DOHH2 (cell line): ENCODE measurements around the gene ATP2A2.

Experiments
- H3F3A ChIP-seq: fragments of 200-600 bp; sonication (generic), shearing (Covaris generic); 2 replicates; pipeline ENCODE4 v1.6.0; 2016; ENCODE audit warnings: antibody characterized with exemption, mild to moderate bottlenecking; ENCODE audit not compliant: control insufficient read depth, insufficient read depth
- H3K27ac ChIP-seq: fragments of 200-600 bp; sonication (generic); 2 replicates; pipeline ENCODE4 v1.5.1; 2014; ENCODE audit warnings: low read depth, mild to moderate bottlenecking, low read length, moderate library complexity
- H3K27me3 ChIP-seq: fragments of 200-600 bp; sonication (generic); 2 replicates; pipeline ENCODE4 v1.6.1; 2014; ENCODE audit warnings: mild to moderate bottlenecking, low read length, mixed read lengths; ENCODE audit not compliant: control insufficient read depth
- H3K36me3 ChIP-seq: fragments of 200-600 bp; sonication (generic); 2 replicates; pipeline ENCODE4 v1.6.1; 2014; ENCODE audit warnings: mild to moderate bottlenecking, low read length, moderate library complexity, mixed read lengths; ENCODE audit not compliant: control insufficient read depth
- H3K4me1 ChIP-seq: fragments of 200-600 bp; sonication (generic); 2 replicates; pipeline ENCODE4 v1.6.1; 2014; ENCODE audit warnings: mild to moderate bottlenecking, low read length, mixed read lengths; ENCODE audit not compliant: control insufficient read depth
- H3K4me2 ChIP-seq: fragments of 200-600 bp; sonication (generic); 2 replicates; pipeline ENCODE4 v1.6.0; 2014; ENCODE audit warnings: mild to moderate bottlenecking, low read length, moderate library complexity
- H3K4me3 ChIP-seq: fragments of 200-600 bp; sonication (generic); 2 replicates; pipeline ENCODE4 v1.5.1; 2014; ENCODE audit warnings: mild to moderate bottlenecking, low read length, mixed read lengths
- H3K79me2 ChIP-seq: fragments of 200-600 bp; sonication (generic); 2 replicates; pipeline ENCODE4 v1.6.1; 2014; ENCODE audit warnings: mild to moderate bottlenecking, low read length, mixed read lengths; ENCODE audit not compliant: control insufficient read depth
- H3K9me2 ChIP-seq: fragments of 200-600 bp; sonication (generic); replicated peaks from 2 replicates; pipeline ENCODE4 v1.6.1; 2014; ENCODE audit warnings: mild to moderate bottlenecking, low read length, mixed read lengths; ENCODE audit not compliant: control insufficient read depth
- H3K9me3 ChIP-seq: fragments of 200-600 bp; sonication (generic); 2 replicates; pipeline ENCODE4 v1.6.1; 2014; ENCODE audit warnings: antibody characterized with exemption, low read length, mixed read lengths; ENCODE audit not compliant: control insufficient read depth, insufficient read depth
- H4K20me1 ChIP-seq: fragments of 200-600 bp; sonication (generic); 2 replicates; pipeline ENCODE4 v1.6.0; 2014; ENCODE audit warnings: low read depth, mild to moderate bottlenecking, antibody characterized with exemption, low read length, moderate library complexity; ENCODE audit not compliant: control insufficient read depth, insufficient read depth
- CTCF ChIP-seq: fragments of 200-600 bp; sonication (generic); IDR thresholded peaks from one replicate; pipeline ENCODE4 v1.5.1; 2014; ENCODE audit warnings: antibody characterized with exemption, mild to moderate bottlenecking, low read depth, low read length; ENCODE audit not compliant: poor library complexity, severe bottlenecking
- EZH2phosphoT487 ChIP-seq: fragments of 200-600 bp; sonication (generic); IDR thresholded peaks from 2 replicates; pipeline ENCODE4 v1.6.1; 2017; ENCODE audit warnings: borderline replicate concordance, mild to moderate bottlenecking, antibody characterized with exemption, low read length, moderate library complexity, mixed read lengths

ATP2A2 gene

GRCh38 chr12:110349096-110349495, 68.0 kb downstream of the ATP2A2 start:
- Histone ChIP-seq H3K36me3 (peaks cover 63% of the 10 kb centered on the region), H3F3A (peaks cover 41% of the 10 kb centered on the region), H3K4me2 (no peak overlapping the region), H3K9me2 (no peaks in the 10 kb centered on the region), H3K4me1 (peaks cover 5% of the 10 kb centered on the region; the same call in 1 of the 2 replicates), H3K4me3 (no peak overlapping the region), H3K27ac (no peak overlapping the region), H3K79me2 (no peaks in the 10 kb centered on the region), H4K20me1 (peaks cover 13% of the 10 kb centered on the region; the same call in 1 of the 2 replicates), H3K9me3 (no peaks in the 10 kb centered on the region), H3K27me3 (no peaks in the 10 kb centered on the region)
- TF ChIP-seq EZH2phosphoT487 (no peak), CTCF (no peak)

GRCh38 chr12:110349514-110350151, 68.6 kb downstream of the ATP2A2 start:
- TF ChIP-seq CTCF (no peak), EZH2phosphoT487 (no peak)
- Histone ChIP-seq H3K9me3 (no peaks in the 10 kb centered on the region), H3K4me2 (no peak overlapping the region), H4K20me1 (peaks cover 10% of the 10 kb centered on the region; the same call in 1 of the 2 replicates), H3K4me1 (peaks cover 5% of the 10 kb centered on the region), H3F3A (peaks cover 41% of the 10 kb centered on the region), H3K27ac (no peak overlapping the region), H3K36me3 (peaks cover 58% of the 10 kb centered on the region), H3K4me3 (no peak overlapping the region), H3K27me3 (no peaks in the 10 kb centered on the region), H3K79me2 (no peaks in the 10 kb centered on the region), H3K9me2 (no peaks in the 10 kb centered on the region)

- Histone ChIP-seq H3F3A (peaks cover 43% of the 10 kb centered on the region), H3K9me2 (no peaks in the 10 kb centered on the region), H3K4me3 (no peak overlapping the region), H3K27ac (no peak overlapping the region), H3K27me3 (no peaks in the 10 kb centered on the region), H3K4me1 (peaks cover 5% of the 10 kb centered on the region), H4K20me1 (0 out of 2 replicates have a peak, but pooled peaks cover 6% of the 10 kb centered on the region), H3K36me3 (peaks cover 43% of the 10 kb centered on the region), H3K4me2 (no peak overlapping the region), H3K9me3 (no peaks in the 10 kb centered on the region), H3K79me2 (no peaks in the 10 kb centered on the region)
- TF ChIP-seq EZH2phosphoT487: no peak
- no peak for TF ChIP-seq CTCF
These were observed 70.1 kb downstream of the ATP2A2 start for GRCh38 chr12:110351119-110351518.

- peaks cover 31% of the 10 kb centered on the region for H3K36me3 ChIP-seq
- no peak for TF ChIP-seq EZH2phosphoT487
- TF ChIP-seq CTCF: no peak
- H3K4me3 ChIP-seq: no peak overlapping the region
- H3K9me3 ChIP-seq: no peaks in the 10 kb centered on the region
- peaks cover 5% of the 10 kb centered on the region for H3K4me1 ChIP-seq
- H4K20me1 ChIP-seq: 0 out of 2 replicates have a peak, but pooled peaks cover 6% of the 10 kb centered on the region
- peaks cover 35% of the 10 kb centered on the region for H3F3A ChIP-seq
- H3K79me2 ChIP-seq: no peaks in the 10 kb centered on the region
- H3K9me2 ChIP-seq: no peaks in the 10 kb centered on the region
- no peak overlapping the region for H3K27ac ChIP-seq
- no peak overlapping the region for H3K4me2 ChIP-seq
- no peaks in the 10 kb centered on the region for H3K27me3 ChIP-seq
These were observed 71.4 kb downstream of the ATP2A2 start for GRCh38 chr12:110352401-110352800.
